GM18909 (cell line): ENCODE measurements around the gene TNIP3.
"Not testable (repeated sequence)": the region's sequence is repeated elsewhere in the genome, so short reads cannot be mapped to it uniquely, and the experiment has no call there.

Source experiments
- ATAC-seq: cut with Tn5 transposase; IDR thresholded peaks from one replicate; pipeline ENCODE4 v1.9.1; 2021; ENCODE audit warnings: mild to moderate bottlenecking; ENCODE audit not compliant: unreplicated experiment, poor library complexity

The TNIP3 gene

GRCh38 chr4:121180558-121180957 lies 16.4 kb upstream of the TNIP3 start:
- ATAC-seq: no peak

- ATAC-seq: no peak
These were observed 13.4 kb upstream of the TNIP3 start for GRCh38 chr4:121177246-121178137.

GRCh38 chr4:121176082-121176934 lies 12.2 kb upstream of the TNIP3 start:
- ATAC-seq: no peak

- not testable (repeated sequence) for ATAC-seq
These were observed 7.4 kb upstream of the TNIP3 start for GRCh38 chr4:121171477-121171876.

- ATAC-seq: peak; percentile 71
These were observed 4.5 kb upstream of the TNIP3 start for GRCh38 chr4:121168446-121169281.

- ATAC-seq: no peak
These were observed 2.9 kb upstream of the TNIP3 start for GRCh38 chr4:121166976-121167375.

- no peak for ATAC-seq
These were observed 1.1 kb upstream of the TNIP3 start for GRCh38 chr4:121165206-121165605.

- peak; percentile 50 for ATAC-seq
These were observed 7.0 kb downstream of the TNIP3 start for GRCh38 chr4:121156822-121157769.

GRCh38 chr4:121155893-121156292 lies 8.2 kb downstream of the TNIP3 start:
- no peak for ATAC-seq

GRCh38 chr4:121154103-121154515 lies 10.0 kb downstream of the TNIP3 start:
- ATAC-seq: peak; percentile 52

- ATAC-seq: no peak
These were observed 12.2 kb downstream of the TNIP3 start for GRCh38 chr4:121151942-121152341.

- no peak for ATAC-seq
These were observed 13.6 kb downstream of the TNIP3 start for GRCh38 chr4:121150486-121150885.

GRCh38 chr4:121150003-121150402 lies 14.1 kb downstream of the TNIP3 start:
- ATAC-seq: no peak

- no peak for ATAC-seq
These were observed 15.5 kb downstream of the TNIP3 start for GRCh38 chr4:121148621-121149020.

GRCh38 chr4:121148000-121148399 lies 16.1 kb downstream of the TNIP3 start:
- ATAC-seq: no peak

- no peak for ATAC-seq
These were observed 17.6 kb downstream of the TNIP3 start for GRCh38 chr4:121146530-121146929.

GRCh38 chr4:121145430-121145829 lies 18.7 kb downstream of the TNIP3 start:
- no peak for ATAC-seq

GRCh38 chr4:121144021-121144420 lies 20.1 kb downstream of the TNIP3 start:
- no peak for ATAC-seq

GRCh38 chr4:121143131-121143530 lies 21.0 kb downstream of the TNIP3 start:
- ATAC-seq: no peak
